Stimulated activated CD8-positive, alpha-beta memory T cell treated with anti-CD3 and anti-CD28 coated beads, Interleukin-15, amount 100 ng/mL, for 24 hours (primary cell): ENCODE measurements around the gene NOL4L.

Experiments
- DNase-seq: peaks from one replicate; pipeline ENCODE4 v3.0.0-alpha.2; 2020; ENCODE audit warnings: low read depth

Gene NOL4L

DNA sequence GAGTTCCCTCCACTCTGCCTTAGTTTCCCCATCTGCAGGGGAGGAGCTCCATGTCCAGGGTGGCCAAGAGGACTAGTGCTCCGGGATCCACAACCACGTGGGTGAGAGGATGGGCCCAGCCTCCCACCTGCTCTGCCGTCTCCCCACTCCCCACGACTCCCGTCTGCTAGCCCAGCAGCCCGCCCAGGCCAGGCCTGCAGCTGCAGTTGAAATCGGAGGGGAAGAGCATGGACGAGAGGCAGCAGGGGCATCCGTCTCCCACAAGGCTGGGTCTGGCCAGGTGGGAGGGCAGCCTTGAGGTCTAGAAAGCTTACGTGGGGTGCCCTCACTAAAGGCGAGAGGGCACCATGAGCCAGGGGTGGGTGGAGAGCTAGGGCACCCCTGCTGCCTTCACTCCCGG lies 8.6 kb downstream of the NOL4L start:
- no peak for DNase-seq

DNA sequence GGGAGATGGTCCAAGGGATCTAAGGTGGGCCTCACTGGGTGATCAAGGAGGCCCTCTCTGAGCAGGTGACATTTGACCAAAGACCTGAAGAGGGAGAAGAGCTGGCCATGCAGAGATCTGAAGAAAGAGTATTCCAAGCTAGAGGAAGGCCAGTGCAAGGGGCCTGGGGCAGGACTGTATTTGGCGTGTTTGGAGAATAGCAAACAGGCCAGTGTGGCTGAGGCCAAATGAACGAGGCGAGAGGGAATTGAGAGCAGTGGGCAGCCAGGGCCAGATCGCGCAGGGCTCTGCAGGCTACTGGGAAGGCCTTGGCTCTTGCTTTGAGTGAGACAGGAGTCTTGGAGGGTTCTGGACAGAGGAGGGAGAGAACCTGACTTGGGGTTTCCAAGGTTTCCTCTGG lies 9.3 kb downstream of the NOL4L start:
- no peak for DNase-seq

DNA sequence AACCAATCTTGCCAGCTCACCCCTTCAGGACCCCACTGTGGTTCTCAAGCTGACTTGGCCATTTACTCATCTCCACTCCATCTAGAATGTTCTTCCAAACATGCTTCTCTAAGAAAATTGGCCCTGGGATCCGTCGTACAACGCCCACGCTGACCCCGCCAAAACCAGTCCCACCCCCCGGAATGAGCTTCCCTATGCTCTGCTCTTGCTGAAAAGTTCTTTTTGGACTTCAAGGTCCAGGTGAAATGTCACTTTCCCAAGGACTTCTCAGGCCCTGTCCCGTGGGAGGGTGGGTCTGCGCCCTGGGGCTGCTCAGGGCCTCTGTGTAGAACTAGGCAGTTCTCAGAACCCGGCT lies 9.9 kb downstream of the NOL4L start:
- DNase-seq = no peak

GRCh38 chr20:32574296-32575226 lies 10.6 kb downstream of the NOL4L start:
- no peak for DNase-seq

- DNase-seq = no peak
Observed at GRCh38 chr20:32573167-32573851, 11.8 kb downstream of the NOL4L start.

- no peak for DNase-seq
Observed at GRCh38 chr20:32572271-32572968, 12.7 kb downstream of the NOL4L start.

- DNase-seq = no peak
Observed at GRCh38 chr20:32571566-32571965, 13.6 kb downstream of the NOL4L start.

DNA sequence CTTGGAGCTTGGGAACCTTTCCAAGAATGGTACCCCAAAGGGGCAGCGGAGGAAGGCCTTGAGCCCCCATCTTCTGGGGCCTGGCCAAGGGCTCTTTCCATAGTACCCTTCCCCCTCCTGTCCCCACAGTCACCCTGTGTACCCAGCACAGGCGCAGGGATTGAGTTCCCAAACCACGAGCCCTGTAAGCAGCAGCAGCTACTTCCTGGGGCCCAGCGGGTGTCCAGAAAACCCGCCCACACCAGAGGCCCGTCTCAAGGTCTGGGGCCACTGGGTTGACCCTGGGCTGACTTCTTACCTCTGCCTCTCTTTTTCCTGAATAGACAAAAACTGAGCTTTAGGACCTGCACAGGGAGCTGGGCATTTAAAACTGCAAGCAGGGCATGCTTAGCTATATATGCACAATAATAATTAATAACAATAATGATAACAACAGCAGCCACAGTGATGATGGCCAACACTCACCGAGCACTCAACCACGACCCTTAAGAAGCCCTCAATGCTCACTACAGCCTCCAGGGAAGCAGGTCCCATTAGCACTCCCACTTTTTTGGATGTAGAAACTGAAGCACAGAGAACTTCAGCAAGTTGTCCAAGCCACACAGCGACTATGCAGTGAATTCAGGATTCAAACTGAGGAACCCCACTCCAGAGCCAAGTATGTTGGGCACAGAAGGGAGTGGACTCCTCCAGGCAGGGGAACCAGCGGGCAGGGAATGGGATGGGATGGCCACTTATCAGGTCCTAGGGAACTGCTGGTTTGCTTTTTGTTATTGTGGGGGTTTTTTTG lies 14.5 kb downstream of the NOL4L start:
- DNase-seq = no peak

DNA sequence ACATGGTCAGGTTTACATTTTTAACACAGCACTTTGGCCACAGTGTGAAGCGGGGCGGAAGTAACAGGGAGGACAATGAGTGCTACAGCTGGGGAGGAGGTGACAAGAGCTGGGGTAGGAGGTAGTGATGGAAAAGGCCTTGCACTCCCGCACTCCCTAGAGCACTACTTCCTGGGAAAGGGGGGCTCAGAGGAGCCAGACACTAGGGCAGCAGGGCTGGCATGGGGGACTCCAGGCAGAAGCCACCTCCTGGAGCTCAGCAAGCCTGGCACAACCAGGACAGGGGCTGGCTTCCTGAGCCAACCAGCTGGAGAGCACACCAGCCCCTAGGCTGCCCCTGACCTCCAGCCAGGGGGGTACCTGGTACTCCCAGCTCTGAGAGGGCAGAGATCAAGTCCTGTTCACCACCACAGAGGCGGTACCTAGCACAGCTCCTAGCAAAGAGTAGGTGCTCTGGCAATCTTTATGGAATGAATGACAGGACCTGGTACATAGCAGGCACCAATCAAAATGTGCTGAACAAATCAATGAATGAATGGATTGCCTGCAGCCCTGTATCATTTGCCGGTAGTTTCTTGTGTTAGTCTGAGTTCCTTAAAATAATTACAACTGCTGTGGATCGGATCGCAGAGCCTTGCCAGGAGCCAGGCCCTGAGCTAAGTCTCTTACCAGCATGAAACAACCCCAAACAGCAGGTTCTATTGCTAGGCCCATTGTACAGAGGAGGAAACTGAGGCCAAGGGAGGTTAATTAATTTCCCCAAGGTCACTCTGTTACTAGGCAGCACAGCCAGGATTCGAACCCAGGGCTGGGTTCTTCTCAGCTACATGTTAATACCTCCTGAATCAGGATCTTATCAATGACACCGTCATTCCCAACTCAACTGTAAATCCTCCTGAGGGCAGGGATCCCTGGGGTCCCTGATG lies 15.5 kb downstream of the NOL4L start:
- no peak for DNase-seq

DNA sequence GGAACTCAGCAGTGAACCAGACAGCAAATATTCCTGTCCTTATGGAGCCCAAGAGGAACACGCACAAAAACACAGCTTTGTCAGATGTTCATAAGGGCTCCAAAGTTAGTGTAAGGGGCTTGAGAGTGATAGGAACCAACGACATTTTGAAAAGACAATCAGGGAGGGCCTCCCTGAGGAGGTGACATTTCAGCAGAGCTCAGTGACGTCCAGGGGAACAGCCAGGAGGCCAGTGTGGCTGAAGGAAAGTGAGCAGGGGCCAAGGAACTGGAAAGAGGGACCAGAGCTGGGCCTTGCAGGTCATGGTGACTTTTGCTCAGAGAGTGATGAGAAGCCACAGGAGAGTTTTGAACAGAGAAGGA lies 16.1 kb downstream of the NOL4L start:
- DNase-seq = no peak

- no peak for DNase-seq
Observed at GRCh38 chr20:32567384-32568178, 17.6 kb downstream of the NOL4L start.

- no peak for DNase-seq
Observed at GRCh38 chr20:32566379-32567374, 18.5 kb downstream of the NOL4L start.

- DNase-seq = no peak
Observed at GRCh38 chr20:32565735-32566032, 19.4 kb downstream of the NOL4L start.

GRCh38 chr20:32564921-32565734 lies 20.0 kb downstream of the NOL4L start:
- DNase-seq = no peak

DNA sequence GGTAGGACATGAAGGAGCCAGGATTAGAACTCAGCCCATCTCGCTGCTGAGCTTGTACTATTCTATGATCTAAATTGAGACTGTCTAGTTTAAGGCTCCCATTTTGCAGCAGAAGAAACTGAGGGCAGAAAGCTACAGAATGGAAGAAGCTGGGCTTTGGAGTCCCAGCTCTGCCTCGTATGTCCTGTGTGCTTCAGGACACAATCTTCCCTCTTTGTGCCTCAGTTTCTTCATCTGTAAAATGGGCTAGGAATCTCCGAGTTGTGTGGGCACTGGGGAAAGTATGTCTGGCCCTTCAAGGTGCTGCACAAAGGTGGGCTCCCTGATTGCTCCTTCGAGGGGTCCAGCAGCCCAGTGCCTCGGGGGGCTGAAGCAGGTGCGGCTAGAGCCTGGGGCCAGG lies 20.7 kb downstream of the NOL4L start:
- DNase-seq = no peak

DNA sequence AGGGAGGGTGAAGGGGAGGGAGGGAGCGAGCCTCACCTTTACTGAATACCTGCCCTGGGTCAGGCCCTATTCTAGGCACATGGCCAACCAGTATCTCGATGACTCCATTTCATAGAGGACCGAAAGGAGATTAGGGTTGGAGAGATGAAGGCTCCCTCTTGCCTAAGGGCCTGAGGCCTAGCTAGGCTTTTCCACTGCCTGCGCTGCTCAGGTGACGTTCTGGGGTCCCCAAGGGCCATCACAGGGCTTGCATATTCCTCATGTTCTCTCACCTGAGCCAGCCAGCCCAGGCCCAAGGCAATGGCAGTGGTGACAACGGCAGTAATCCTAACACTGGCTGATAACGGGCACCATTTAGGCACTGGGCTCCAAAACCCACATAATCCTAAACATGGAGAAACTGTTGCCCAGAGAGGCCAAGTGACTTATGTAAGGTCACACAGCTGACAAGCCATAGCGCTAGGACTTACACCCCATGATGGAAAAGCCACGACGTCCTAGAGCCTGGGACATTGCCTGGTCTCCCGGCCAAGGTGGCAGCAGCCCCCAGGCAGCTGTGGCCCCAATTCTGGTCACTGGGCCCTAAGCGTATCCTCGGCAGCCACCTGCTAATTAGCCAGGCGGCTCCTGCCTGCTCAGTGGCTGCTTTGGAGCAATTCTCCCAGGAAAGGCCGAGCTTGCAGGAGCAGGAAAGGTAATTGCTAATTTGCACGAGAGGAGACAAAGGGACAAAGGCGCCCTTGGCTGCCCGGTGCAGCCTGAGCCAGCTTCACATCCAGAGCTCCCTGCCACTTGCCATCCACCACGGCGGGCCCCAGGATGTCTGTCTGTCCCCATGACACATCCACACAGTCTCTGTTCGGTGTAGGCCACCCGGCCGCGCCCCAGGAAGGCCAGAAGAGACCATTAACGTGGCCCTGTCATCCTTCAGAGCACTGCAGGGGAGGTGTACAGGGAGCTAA lies 21.5 kb downstream of the NOL4L start:
- DNase-seq = no peak

- no peak for DNase-seq
Observed at GRCh38 chr20:32562495-32562911, 22.6 kb downstream of the NOL4L start.
